Inferior parietal cortex (tissue), 1 donor: ENCODE measurements around the gene GOPC.

ENCODE experiments used
- DNase-seq: peaks from one replicate; pipeline ENCODE4 v3.0.0-alpha.2; 2016; ENCODE audit errors: extremely low spot score

The GOPC gene

DNA sequence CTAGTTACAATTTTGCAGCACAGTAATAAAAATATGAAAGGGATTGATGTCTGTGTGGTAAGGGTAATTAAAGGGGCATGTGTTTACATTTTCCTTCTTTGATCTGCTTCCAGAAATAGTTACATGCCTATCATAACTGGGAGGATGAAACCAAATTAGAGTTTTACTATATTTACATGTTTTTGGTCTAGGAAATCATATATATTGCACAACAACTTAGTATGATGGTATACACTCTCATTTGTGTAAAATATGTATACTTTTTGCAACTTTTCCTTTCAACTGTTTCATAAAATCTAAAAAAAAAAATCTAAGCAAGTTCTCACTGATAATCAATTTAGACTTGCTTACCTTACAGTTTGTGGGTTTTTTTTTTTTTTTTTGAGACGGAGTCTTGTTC is 87.7 kb downstream of the GOPC start:
- DNase-seq = no peak

DNA sequence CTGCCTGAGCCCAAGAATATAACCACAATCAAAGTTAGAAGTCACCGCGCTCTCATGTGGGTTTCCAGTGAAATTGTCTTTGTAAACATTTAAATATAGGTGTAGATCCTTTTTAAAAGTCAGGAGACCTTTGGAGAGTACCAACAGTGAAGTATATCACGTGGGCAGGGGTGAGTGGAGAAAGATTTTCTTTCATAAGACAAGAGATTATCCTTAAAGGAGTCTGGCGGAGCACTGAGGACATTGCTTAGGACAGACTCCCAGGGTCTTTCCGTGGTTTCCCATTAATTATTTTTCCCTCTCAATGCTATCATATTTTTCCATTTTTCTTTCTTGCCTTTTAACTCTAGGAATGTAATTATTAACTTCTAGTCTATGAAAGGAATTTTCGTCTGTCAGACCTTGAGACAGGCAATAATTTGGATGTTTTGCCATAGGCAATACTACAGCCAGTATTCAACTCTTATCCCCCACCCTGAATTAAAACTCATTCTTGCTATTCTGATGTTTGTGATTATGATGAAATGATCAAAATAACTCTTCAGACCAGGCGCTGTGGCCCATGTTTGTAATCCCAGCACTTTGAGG is 88.4 kb downstream of the GOPC start:
- DNase-seq = no peak

DNA sequence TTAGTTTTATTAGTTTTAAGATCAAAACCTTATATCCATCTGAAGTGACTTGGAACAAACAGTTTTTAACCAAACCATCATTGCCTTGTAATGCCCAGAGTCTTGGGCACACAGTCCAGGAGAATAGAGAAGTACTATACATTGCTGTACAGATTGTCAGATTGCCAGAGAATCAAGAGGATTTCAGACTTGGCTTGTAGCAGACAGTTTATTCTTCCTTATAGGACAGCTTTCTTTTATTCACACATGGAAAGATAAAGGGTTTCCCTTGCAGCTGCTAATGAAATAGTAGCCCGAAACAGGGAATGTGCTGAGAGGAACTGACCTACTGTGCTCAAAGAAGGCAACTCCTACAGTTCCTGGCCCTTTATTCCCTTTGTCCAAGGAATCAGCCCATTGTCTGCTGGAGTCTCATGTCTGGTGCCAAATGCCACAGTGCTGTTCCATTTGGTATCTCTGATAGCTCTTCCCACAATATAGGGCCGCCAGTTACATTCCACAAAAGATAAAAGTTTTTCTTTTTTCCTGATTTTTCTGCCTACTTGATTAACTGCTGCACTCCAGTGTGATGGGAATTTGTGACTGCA is 89.2 kb downstream of the GOPC start:
- no peak for DNase-seq

DNA sequence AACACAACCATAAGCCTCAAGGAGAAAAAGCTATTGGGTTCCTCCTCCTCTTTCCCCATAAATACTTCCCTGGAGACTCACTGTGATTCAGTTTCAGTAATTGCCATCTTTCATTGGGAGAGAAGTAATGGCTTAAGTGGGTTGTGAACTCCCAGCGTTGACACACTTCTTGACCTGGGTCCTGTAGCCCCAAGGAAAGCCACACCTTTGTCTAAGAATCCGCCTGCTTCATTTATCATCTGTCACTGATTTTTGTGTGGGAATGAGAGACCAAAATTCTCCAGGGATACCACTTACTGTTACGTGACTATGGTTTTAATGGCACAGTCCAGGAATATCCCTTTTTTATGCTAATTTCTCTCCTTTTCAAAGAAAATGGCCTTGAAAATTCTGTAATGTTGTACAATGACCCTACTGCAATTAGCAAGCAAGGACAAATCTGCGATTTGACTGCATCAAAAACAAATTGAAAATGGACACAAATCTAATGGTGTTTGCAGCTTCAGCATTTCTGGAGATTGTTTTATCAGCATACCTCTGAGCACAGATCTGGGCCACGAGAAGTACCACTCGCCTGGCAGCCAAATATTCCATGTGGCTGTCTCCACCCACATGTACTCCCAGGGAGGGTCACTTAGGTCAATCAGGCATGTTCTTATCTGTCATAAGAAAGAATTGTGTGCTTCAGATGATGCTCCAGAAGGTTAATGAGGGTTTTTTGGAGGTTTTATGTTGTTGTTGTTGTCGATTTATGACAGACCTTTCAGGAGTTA is 90.1 kb downstream of the GOPC start:
- DNase-seq = no peak
